Activated naive CD8-positive, alpha-beta T cell (primary cell): Measurements from ENCODE around the gene TSPAN15.

Experiments
- H3K27ac Mint-ChIP-seq: one replicate; pipeline ENCODE4 v1.8.0; 2021; ENCODE audit warnings: mixed read lengths
- H3K27me3 Mint-ChIP-seq: one replicate; pipeline ENCODE4 v1.8.0; 2021; ENCODE audit warnings: mixed read lengths
- H3K36me3 Mint-ChIP-seq: one replicate; pipeline ENCODE4 v1.8.0; 2021; ENCODE audit warnings: mixed read lengths
- H3K4me1 Mint-ChIP-seq: one replicate; pipeline ENCODE4 v1.8.0; 2021; ENCODE audit warnings: low read depth, mixed read lengths
- H3K4me3 Mint-ChIP-seq: one replicate; pipeline ENCODE4 v1.8.0; 2021; ENCODE audit warnings: mild to moderate bottlenecking, mixed read lengths
- H3K9me3 Mint-ChIP-seq: one replicate; pipeline ENCODE4 v1.8.0; 2021; ENCODE audit warnings: low read depth, mixed read lengths

TSPAN15 gene

DNA sequence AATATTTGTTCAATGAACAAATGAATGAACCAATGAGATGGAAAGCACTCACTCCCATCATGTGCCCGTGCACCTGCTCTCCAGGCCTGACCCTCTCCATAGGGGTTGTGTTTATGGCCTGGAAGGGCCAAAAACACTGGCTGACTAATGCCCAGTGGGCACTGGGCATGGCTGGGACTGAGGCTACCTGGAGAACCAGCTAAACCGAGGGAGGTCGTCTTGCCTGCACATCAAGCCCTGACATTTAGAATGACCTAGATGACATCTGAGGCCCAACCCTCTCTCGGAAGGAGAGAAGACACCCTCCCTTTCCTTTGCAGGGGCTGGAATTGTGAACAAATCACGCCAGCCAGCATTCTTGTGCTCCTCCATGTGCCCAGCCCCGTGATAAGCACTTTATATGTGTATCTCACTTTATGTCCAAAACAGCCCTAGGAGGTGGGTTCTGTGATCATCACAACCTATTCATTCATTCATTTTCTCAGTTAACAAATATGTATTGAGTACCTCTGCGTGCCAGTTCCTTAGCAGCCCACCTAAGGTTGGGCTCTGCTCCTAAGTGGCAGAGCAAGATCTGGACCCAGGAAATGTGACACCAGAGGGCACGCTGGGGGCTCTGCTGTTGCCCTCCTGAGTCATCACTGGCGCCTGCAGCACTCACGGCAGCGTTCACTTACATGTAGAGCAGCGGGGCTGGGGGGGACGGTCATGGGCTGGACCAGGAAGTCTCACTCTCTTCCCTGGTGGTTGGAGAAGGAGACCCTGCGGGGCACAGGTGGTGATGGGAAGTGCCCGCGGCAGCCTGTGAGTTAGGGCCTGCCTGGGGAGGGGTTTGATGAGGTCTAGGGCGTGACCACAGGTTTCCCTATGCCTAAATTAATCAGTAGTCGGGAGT lies 52.0 kb downstream of the TSPAN15 start:
- Mint-ChIP-seq H3K27me3 (no peaks in the 10 kb centered on the region), H3K4me3 (no peak overlapping the region), H3K4me1 (peaks cover 9% of the 10 kb centered on the region), H3K9me3 (no peaks in the 10 kb centered on the region), H3K27ac (no peak overlapping the region), H3K36me3 (no peaks in the 10 kb centered on the region)

DNA sequence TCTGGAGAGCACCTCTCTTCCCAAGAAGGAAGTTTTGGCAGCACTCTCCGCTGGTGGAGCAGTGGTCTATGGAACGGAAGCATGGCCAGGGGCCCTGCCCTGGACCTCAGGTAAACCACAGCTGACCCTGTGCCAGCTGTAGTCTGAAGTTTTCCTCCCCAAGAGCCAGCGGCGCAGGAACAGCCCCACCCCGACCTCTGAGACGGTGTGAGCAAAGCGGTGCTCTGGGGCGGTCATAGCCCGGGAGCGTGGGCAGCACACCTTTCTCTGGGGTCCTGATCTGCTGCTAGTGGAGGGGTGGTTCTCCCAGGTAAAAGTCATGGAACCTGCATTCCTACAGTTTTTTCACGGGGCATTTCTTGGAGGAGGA lies 52.6 kb downstream of the TSPAN15 start:
- H3K4me3 Mint-ChIP-seq: no peak overlapping the region

DNA sequence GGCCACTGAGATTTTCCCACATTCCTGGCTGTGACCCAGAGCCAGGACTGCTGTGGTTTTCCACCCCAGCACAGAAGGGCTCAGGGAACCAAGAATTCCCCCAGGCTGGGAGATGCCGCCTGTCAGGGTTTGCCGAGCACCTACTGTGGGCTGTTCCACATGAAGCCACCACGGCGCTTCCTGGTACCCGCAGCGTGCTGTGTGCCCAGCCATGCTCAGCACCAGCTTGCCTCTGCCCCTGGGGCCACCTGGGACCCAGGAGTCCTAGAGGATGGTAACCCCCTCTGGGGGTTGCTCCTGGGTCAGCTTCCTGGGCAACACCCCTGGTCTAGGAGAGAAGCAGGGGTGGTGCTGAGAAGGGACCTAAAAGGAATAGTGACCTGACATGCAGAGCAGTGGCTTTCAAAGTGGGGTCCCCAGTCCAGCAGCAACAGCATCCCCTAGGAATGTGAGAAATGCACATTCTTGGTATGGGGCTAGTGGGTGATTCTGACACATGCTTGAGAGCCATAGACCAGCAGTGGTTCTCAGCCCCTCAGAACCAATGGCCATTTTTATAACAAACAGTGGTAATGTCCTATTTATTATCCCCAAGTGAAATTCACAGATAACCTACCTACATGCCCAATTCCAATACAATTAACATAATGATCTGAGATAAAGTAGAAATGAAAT lies 53.4 kb downstream of the TSPAN15 start:
- no peak overlapping the region for H3K4me3 Mint-ChIP-seq
- H3K27ac Mint-ChIP-seq: no peak overlapping the region
- no peaks in the 10 kb centered on the region for H3K9me3 Mint-ChIP-seq
- H3K36me3 Mint-ChIP-seq: no peaks in the 10 kb centered on the region
- peaks cover 9% of the 10 kb centered on the region for H3K4me1 Mint-ChIP-seq
- no peaks in the 10 kb centered on the region for H3K27me3 Mint-ChIP-seq

More for the DNA sequence above, 52.6 kb downstream of the TSPAN15 start:
- H3K27me3 Mint-ChIP-seq: no peaks in the 10 kb centered on the region
- no peaks in the 10 kb centered on the region for H3K36me3 Mint-ChIP-seq
- H3K9me3 Mint-ChIP-seq: no peaks in the 10 kb centered on the region
- H3K4me1 Mint-ChIP-seq: peaks cover 9% of the 10 kb centered on the region
- H3K27ac Mint-ChIP-seq: no peak overlapping the region

DNA sequence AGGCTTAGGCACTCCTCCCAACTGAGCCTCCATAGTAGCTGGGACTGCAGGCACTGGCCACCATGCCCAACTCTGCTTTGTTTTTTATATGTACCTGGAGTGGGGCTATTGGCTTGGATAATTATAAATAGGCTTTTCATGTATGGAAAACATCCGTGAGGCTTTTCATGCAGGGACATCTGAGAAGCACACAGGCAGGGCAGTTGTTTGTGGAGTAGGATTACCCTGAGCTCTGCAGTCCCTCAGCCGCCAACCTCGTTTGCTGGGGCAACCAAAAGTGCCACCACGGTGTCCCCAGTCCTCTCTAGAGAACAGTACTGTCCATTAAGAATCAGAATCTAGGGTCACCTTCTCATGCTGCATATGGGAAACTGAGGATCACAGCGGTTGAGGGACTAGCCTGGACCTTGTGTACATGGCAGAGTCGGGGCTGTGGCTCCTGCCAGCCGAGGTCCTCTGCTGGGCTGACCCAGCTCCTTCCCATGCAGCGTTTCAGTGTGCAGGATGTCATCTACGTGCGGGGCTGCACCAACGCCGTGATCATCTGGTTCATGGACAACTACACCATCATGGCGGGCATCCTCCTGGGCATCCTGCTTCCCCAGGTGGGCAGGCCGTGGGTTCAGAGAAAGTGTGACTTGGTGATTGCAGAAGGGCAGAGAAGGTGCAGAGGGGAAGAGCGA lies 54.5 kb downstream of the TSPAN15 start:
- no peaks in the 10 kb centered on the region for H3K9me3 Mint-ChIP-seq
- H3K4me1 Mint-ChIP-seq: peaks cover 9% of the 10 kb centered on the region
- no peaks in the 10 kb centered on the region for H3K27me3 Mint-ChIP-seq
- H3K4me3 Mint-ChIP-seq: no peak overlapping the region
- H3K36me3 Mint-ChIP-seq: no peaks in the 10 kb centered on the region
- no peak overlapping the region for H3K27ac Mint-ChIP-seq

DNA sequence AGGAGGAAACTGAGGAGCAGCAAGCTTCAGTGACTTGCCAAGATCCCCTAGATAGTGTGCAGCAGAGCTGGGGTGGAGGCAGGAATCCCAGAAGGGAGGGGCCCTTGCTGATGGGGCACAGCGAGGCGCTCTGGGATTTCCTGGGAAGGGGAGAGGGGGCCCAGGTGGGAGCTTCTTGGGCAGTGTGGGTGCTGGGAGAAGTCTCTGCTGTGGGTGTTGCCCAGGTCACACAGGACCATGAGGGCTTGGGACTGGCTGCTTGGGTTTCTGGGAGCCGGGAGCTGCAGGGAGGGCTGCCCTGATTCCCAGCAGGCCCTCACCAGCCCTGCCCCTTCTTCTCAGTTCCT lies 55.2 kb downstream of the TSPAN15 start:
- H3K4me1 Mint-ChIP-seq: peaks cover 9% of the 10 kb centered on the region
- no peak overlapping the region for H3K27ac Mint-ChIP-seq
- no peaks in the 10 kb centered on the region for H3K36me3 Mint-ChIP-seq
- no peak overlapping the region for H3K4me3 Mint-ChIP-seq
- no peaks in the 10 kb centered on the region for H3K27me3 Mint-ChIP-seq
- H3K9me3 Mint-ChIP-seq: no peaks in the 10 kb centered on the region

DNA sequence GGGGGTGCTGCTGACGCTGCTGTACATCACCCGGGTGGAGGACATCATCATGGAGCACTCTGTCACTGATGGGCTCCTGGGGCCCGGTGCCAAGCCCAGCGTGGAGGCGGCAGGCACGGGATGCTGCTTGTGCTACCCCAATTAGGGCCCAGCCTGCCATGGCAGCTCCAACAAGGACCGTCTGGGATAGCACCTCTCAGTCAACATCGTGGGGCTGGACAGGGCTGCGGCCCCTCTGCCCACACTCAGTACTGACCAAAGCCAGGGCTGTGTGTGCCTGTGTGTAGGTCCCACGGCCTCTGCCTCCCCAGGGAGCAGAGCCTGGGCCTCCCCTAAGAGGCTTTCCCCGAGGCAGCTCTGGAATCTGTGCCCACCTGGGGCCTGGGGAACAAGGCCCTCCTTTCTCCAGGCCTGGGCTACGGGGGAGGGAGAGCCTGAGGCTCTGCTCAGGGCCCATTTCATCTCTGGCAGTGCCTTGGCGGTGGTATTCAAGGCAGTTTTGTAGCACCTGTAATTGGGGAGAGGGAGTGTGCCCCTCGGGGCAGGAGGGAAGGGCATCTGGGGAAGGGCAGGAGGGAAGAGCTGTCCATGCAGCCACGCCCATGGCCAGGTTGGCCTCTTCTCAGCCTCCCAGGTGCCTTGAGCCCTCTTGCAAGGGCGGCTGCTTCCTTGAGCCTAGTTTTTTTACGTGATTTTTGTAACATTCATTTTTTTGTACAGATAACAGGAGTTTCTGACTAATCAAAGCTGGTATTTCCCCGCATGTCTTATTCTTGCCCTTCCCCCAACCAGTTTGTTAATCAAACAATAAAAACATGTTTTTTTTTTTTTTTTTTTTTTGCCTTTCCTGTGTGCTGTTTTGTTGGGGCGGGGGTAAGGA lies 55.8 kb downstream of the TSPAN15 start:
- Mint-ChIP-seq H3K27me3 (no peaks in the 10 kb centered on the region), H3K27ac (peak overlapping the region; percentile 24), H3K4me3 (peak overlapping the region; percentile 59), H3K4me1 (peaks cover 9% of the 10 kb centered on the region), H3K36me3 (no peaks in the 10 kb centered on the region), H3K9me3 (no peaks in the 10 kb centered on the region)

DNA sequence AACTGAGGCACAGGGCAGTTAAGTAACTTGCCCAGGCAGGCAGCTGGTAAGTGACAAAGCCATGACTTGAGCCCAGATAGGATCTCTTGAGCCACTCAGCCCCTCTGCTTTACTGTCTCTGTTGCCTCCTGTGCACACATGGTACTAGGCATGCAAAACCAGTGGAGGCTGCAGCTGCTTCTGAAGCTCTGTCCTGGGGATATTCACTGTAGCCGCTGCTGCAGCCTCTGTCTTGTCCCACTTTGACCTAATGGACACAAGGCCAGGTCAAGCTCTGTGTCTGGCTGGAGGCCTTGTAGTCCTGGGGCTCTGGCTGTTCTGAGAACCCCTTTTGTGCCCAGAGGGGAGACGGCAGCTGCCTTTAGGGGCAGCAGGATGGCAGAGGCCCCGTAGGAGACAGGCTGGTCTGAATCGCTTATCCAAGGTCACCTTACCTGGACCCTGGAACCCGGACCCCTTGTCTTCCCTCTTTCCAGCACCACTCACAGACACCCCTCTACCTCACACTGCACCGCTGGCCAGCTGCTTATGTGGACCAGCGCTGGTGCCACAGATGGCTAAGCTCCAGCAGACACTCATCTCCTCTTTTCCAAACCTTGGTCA lies 57.6 kb downstream of the TSPAN15 start:
- Mint-ChIP-seq H3K9me3 (no peaks in the 10 kb centered on the region), H3K27me3 (no peaks in the 10 kb centered on the region), H3K4me1 (peaks cover 9% of the 10 kb centered on the region), H3K27ac (no peak overlapping the region), H3K36me3 (no peaks in the 10 kb centered on the region), H3K4me3 (no peak overlapping the region)

DNA sequence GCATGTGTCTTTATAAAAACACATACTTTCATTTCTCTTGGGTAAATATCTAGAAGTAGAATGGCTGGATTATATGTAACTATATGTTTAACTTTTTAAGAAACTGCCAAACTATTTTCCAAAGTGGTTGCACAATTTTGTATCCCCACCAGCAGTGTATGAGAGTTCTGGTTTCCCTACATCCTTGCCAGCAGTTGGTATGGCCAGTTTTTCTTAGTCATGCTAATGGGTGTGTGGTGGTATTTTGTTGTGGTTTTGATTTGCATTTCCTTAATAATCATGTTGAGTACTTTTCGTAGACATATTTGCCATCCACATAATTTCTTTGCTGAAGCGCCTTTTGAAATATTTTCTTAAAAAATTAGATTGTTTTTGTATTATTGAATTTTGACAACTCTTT lies 61.6 kb downstream of the TSPAN15 start:
- Mint-ChIP-seq H3K9me3 (no peaks in the 10 kb centered on the region), H3K4me1 (peaks cover under 1% of the 10 kb centered on the region), H3K27ac (no peak overlapping the region), H3K27me3 (peaks cover 6% of the 10 kb centered on the region), H3K36me3 (no peaks in the 10 kb centered on the region), H3K4me3 (no peak overlapping the region)

DNA sequence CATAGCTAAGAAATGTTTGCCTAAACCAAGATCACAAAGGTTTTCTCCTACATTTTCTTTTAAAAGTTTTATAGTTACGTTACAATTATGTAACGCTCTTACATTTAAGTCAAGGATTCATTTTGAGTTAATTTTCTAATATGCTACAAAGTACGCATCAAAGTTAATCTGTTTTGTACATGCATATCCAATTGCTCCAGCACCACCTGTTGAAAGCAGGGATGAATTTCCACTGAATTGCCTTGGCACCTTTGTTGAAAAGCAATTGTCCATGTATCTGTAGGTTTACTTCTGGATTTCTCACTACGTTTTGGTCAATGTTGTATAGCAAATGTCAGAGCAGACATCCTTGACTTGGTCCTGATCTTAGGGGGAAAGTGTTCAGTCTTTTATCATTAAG lies 62.4 kb downstream of the TSPAN15 start:
- H3K36me3 Mint-ChIP-seq: no peaks in the 10 kb centered on the region
- H3K27ac Mint-ChIP-seq: no peak overlapping the region
- no peak overlapping the region for H3K4me3 Mint-ChIP-seq
- no peaks in the 10 kb centered on the region for H3K4me1 Mint-ChIP-seq
- peaks cover 6% of the 10 kb centered on the region for H3K27me3 Mint-ChIP-seq
- H3K9me3 Mint-ChIP-seq: no peaks in the 10 kb centered on the region

DNA sequence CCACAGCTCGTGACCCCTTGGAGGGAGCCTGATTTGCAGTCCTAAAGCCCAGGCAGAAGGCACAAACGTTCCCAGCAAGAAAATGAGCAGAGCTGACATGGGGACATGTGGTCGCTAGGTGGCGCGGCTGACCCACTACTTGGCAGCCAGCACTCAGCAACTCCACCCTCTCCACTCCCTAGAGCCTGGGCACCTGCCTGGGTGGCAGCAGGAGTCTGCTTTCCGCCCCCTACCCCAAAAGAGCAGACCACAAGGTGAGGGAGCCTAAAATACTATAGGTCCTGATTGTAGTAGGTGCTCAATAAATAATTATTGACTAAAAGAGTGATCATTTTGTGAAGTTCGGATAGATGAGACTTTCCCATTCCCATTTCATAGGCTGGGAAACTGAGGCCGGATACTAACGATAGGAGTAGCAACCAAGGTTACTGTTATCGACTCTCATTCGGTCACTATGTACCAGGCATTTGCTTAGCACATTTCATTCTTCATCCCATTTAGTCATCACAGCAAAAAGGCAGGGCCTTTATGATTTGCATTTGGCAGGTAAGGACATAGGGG lies 64.5 kb downstream of the TSPAN15 start:
- no peak overlapping the region for H3K4me3 Mint-ChIP-seq
- no peaks in the 10 kb centered on the region for H3K9me3 Mint-ChIP-seq
- H3K27me3 Mint-ChIP-seq: peaks cover 6% of the 10 kb centered on the region
- no peaks in the 10 kb centered on the region for H3K36me3 Mint-ChIP-seq
- no peak overlapping the region for H3K27ac Mint-ChIP-seq
- no peaks in the 10 kb centered on the region for H3K4me1 Mint-ChIP-seq

DNA sequence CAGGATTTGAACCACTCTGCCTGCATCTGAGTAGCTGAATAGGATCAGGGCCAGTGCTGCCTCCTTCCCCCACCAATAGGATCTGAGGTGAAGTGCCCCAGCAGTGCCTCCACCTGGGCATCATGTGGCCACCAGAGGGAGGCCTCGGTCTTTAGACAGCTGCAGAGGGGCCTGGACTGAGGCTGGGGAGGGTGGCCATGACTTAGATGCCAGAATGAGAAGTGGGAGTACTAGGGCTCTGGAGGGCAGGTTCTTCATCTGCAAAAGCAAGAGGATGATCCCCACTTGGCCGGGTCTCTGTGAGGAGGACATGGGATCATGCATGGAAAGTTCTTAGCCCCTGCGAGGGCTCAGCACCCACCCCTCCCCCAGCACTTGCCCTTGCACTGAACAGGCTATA lies 65.1 kb downstream of the TSPAN15 start:
- Mint-ChIP-seq H3K9me3 (no peaks in the 10 kb centered on the region), H3K4me3 (no peak overlapping the region), H3K4me1 (no peaks in the 10 kb centered on the region), H3K36me3 (no peaks in the 10 kb centered on the region), H3K27me3 (peaks cover 6% of the 10 kb centered on the region), H3K27ac (no peak overlapping the region)

DNA sequence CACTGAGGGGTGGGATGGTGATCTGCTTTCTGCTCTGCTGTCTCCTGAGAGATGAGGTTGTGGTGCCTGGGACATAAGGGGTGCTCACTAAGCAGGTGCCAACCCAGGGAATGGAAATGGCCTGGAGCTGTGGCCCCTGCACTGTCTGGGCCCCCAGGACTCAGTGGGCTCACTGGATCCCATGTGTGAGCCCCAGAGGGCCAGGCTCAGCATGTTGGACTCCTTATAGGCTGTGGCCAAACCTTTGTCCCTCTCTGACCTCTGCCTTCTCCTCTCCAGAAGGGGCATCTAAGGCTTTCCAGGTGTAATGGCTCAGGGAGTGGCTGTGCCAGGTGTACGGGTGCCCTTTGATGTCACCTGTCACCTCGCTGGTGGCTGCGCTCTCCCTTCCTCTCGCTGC lies 65.5 kb downstream of the TSPAN15 start:
- H3K36me3 Mint-ChIP-seq: no peaks in the 10 kb centered on the region
- no peak overlapping the region for H3K27ac Mint-ChIP-seq
- H3K4me3 Mint-ChIP-seq: no peak overlapping the region
- no peaks in the 10 kb centered on the region for H3K4me1 Mint-ChIP-seq
- no peaks in the 10 kb centered on the region for H3K9me3 Mint-ChIP-seq
- H3K27me3 Mint-ChIP-seq: peaks cover 6% of the 10 kb centered on the region

DNA sequence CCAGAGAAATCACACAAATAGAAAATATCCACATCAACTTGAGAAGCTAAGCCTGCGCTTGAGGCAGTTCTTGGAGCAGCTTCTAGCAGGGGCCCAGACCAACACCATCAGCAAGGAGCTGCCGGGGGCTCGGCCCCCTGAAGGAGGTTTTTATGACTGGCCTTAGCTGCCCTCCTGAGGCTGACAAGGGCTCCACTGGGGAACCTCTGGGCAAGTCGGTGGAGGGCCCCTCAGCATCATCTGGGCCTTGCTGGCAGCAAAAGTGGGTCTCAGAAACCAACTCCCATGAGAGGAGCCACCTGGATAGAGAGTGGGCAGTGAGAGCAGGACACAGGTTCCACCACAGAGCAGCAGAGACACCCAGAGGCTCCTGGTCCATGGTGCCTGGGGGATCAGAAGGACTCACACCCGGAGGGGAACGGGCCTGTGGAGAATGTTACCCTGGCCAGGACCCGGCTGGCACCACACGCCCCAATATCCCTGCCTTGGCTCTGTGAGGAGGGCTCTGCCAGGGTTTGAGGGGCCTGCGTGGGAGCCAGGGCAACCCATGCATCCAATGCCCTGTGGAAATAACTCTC lies 66.1 kb downstream of the TSPAN15 start:
- Mint-ChIP-seq H3K36me3 (no peaks in the 10 kb centered on the region), H3K27me3 (peaks cover 6% of the 10 kb centered on the region), H3K4me3 (no peak overlapping the region), H3K27ac (no peak overlapping the region), H3K4me1 (no peaks in the 10 kb centered on the region), H3K9me3 (no peaks in the 10 kb centered on the region)

DNA sequence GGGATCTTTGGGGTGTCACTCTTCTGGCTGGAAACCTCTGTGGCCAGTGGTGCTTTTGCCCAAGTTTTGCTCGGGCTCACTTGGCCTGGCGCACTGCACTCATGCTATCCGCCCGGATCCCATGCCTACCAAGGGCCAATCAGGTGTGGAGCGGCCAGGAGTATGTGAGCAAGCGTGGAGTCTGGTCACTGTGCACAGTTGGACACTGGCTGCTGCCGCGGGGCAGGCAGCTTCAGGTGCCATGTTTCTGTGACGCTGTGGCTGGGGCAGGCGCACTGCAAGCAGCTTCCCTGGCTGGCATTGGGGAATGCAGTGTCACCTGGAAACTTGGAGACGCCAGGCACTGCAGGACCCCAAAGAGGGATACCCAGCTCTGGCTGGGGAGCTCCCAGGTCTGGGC lies 76.7 kb downstream of the TSPAN15 start:
- H3K36me3 Mint-ChIP-seq: peaks cover 2% of the 10 kb centered on the region
- no peaks in the 10 kb centered on the region for H3K4me1 Mint-ChIP-seq
- no peak overlapping the region for H3K4me3 Mint-ChIP-seq
- no peaks in the 10 kb centered on the region for H3K9me3 Mint-ChIP-seq
- no peak overlapping the region for H3K27ac Mint-ChIP-seq
- peaks cover 13% of the 10 kb centered on the region for H3K27me3 Mint-ChIP-seq
